Neural crest cell (in vitro differentiated cells): ENCODE results near the gene RGS7. TPM values are rescaled to one million over a fixed set of nuclear protein-coding genes. Genes with fewer than 3 reads are reported as not detected.
"Not testable (repeated sequence)": the region's sequence is repeated elsewhere in the genome, so short reads cannot be mapped to it uniquely, and the experiment has no call there.

Source experiments
- DNase-seq: peaks from one replicate; pipeline ENCODE4 v3.0.0; 2021; ENCODE audit warnings: low read depth, mixed read lengths, low spot score
- H3K27ac Mint-ChIP-seq: one replicate; pipeline ENCODE4 v1.8.0; 2021; ENCODE audit warnings: mild to moderate bottlenecking, mixed read lengths; ENCODE audit not compliant: unreplicated experiment
- H3K27me3 Mint-ChIP-seq: 2 replicates; pipeline ENCODE4 v1.8.0; 2021; ENCODE audit warnings: low read depth, mild to moderate bottlenecking, mixed read lengths
- H3K36me3 Mint-ChIP-seq: 2 replicates; pipeline ENCODE4 v1.8.0; 2021; ENCODE audit warnings: low read depth, mild to moderate bottlenecking, mixed read lengths
- H3K4me1 Mint-ChIP-seq: 2 replicates; pipeline ENCODE4 v1.8.0; 2021; ENCODE audit warnings: mixed read lengths
- H3K4me3 Mint-ChIP-seq: one replicate; pipeline ENCODE4 v1.8.0; 2021; ENCODE audit warnings: mild to moderate bottlenecking, mixed read lengths
- H3K9me3 Mint-ChIP-seq: 2 replicates; pipeline ENCODE4 v1.8.0; 2021; ENCODE audit warnings: mixed read lengths
- CTCF ChIP-seq: fragments of 200-600 bp; sonication (generic); conservative IDR thresholded peaks from 2 replicates; pipeline ENCODE4 v1.5.0; 2021; ENCODE audit warnings: antibody characterized with exemption, mild to moderate bottlenecking
- total RNA-seq: library from RNA; stranded (reverse); gene quantifications from 2 replicates; pipeline ENCODE4 v1.2.1, GENCODE V29; 2021

The RGS7 gene
- total RNA-seq, 1 donor from 2014 or later = 0.65 TPM

- H3K27ac Mint-ChIP-seq = no peak overlapping the region
- H3K9me3 Mint-ChIP-seq = no peaks in the 10 kb centered on the region
- no peaks in the 10 kb centered on the region for H3K4me1 Mint-ChIP-seq
- no peak overlapping the region for H3K4me3 Mint-ChIP-seq
- H3K27me3 Mint-ChIP-seq = no peaks in the 10 kb centered on the region
- no peak for DNase-seq
- TF ChIP-seq CTCF = no peak
- H3K36me3 Mint-ChIP-seq = no peaks in the 10 kb centered on the region
These were observed 585.6 kb downstream of the RGS7 start for GRCh38 chr1:240771450-240771849.

- Mint-ChIP-seq H3K27ac (no peak overlapping the region), H3K4me1 (peaks cover 5% of the 10 kb centered on the region), H3K9me3 (no peaks in the 10 kb centered on the region), H3K27me3 (no peaks in the 10 kb centered on the region), H3K4me3 (no peak overlapping the region), H3K36me3 (no peaks in the 10 kb centered on the region)
- DNase-seq = no peak
- no peak for TF ChIP-seq CTCF
These were observed 588.0 kb downstream of the RGS7 start for GRCh38 chr1:240768979-240769378.

- Mint-ChIP-seq H3K4me3 (no peak overlapping the region), H3K27me3 (no peaks in the 10 kb centered on the region), H3K27ac (peak overlapping the region; percentile 54), H3K4me1 (peaks cover 5% of the 10 kb centered on the region), H3K9me3 (peaks cover 2% of the 10 kb centered on the region), H3K36me3 (no peaks in the 10 kb centered on the region)
- no peak for TF ChIP-seq CTCF
- no peak for DNase-seq
These were observed 590.2 kb downstream of the RGS7 start for GRCh38 chr1:240766831-240767230.

- TF ChIP-seq CTCF = no peak
- Mint-ChIP-seq H3K4me1 (peaks cover 5% of the 10 kb centered on the region), H3K27me3 (no peaks in the 10 kb centered on the region), H3K9me3 (peaks cover 2% of the 10 kb centered on the region), H3K27ac (no peak overlapping the region), H3K4me3 (no peak overlapping the region), H3K36me3 (no peaks in the 10 kb centered on the region)
- DNase-seq = no peak
These were observed 591.2 kb downstream of the RGS7 start for GRCh38 chr1:240765732-240766363.

- H3K27ac Mint-ChIP-seq = no peak overlapping the region
- no peak for TF ChIP-seq CTCF
- no peaks in the 10 kb centered on the region for H3K27me3 Mint-ChIP-seq
These were observed 593.2 kb downstream of the RGS7 start for GRCh38 chr1:240763771-240764170.

GRCh38 chr1:240763095-240763494 is 593.9 kb downstream of the RGS7 start:
- H3K4me1 Mint-ChIP-seq, H3K36me3 Mint-ChIP-seq, H3K27me3 Mint-ChIP-seq, H3K9me3 Mint-ChIP-seq, H3K4me3 Mint-ChIP-seq, DNase-seq: not testable (repeated sequence)
- H3K27ac Mint-ChIP-seq = peak overlapping the region; percentile 71

More at GRCh38 chr1:240763771-240764170, 593.2 kb downstream of the RGS7 start:
- Mint-ChIP-seq H3K4me1 (peaks cover 5% of the 10 kb centered on the region), H3K4me3 (no peak overlapping the region), H3K36me3 (no peaks in the 10 kb centered on the region), H3K9me3 (peaks cover 2% of the 10 kb centered on the region)
- DNase-seq = no peak

- not testable (repeated sequence) for H3K4me3 Mint-ChIP-seq, H3K27ac Mint-ChIP-seq, DNase-seq, H3K27me3 Mint-ChIP-seq, H3K36me3 Mint-ChIP-seq, H3K9me3 Mint-ChIP-seq, H3K4me1 Mint-ChIP-seq
These were observed 594.5 kb downstream of the RGS7 start for GRCh38 chr1:240762471-240762987.

- not testable (repeated sequence) for DNase-seq, H3K4me3 Mint-ChIP-seq, H3K36me3 Mint-ChIP-seq, H3K27me3 Mint-ChIP-seq, H3K4me1 Mint-ChIP-seq, H3K27ac Mint-ChIP-seq, H3K9me3 Mint-ChIP-seq
These were observed 598.2 kb downstream of the RGS7 start for GRCh38 chr1:240758777-240759176.
